ENCODE results near the gene HYAL3. TPM values are rescaled to one million over a fixed set of nuclear protein-coding genes. Genes with fewer than 3 reads are reported as not detected.

The HYAL3 gene
- total RNA-seq, 2 donors from 2014 or later: 0.99 to 2.3 TPM

GRCh38 chr3:50330330-50330729 is 31.1 kb upstream of the HYAL3 start:
- H3K36me3 ChIP-seq (replicated peaks in 1 of 2; ENCODE audit: insufficient read depth in 1 of 2, low read depth in 2 of 2): peaks cover 7 to 23% of the 10 kb centered on the region in 2 donors
- ATAC-seq: no peak
- WGBS, 2 donors: 91 to 95% methylated on average over 4 to 10 of the region's 10 CpGs

DNA sequence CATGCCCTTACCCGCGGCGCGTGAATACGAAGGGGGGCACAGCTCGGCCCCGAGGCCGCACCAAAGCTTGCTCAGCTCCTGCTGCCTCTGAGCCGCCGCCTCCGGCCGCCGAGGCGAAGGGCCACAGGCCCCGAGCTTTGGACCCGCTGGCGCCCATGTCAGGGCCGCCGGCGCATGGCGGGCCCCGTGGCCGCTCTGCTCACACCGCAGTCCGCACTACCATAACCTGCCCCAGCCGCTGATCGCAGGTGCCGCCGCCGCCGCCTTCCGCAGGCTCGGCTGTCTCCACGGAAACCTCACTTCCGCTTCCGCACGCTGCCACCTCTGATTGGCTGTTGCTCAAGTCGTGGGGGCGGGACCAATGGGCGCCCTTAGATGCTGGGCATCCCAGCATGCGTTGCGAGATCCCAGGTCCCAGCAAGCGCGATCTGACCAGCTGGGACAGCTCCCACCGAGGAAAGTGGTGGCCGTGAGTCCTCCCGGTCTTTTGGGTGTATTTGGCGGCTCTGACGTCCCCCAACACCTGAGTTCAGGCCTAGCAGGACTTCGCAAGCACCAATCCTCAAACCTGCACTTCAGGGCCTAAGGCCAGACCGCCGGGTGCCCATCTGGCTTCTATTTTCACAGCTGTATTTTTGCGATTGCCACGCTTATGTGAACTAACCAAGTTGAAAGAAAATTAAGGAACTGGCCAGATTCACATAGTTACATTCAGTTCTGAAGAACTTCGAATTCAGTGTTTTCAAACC is 28.9 kb upstream of the HYAL3 start, which contains the start of gene TUSC2:
TSS of gene TUSC2 (minus strand) at position 281 of the 749 bp plus-strand sequence. CDS start at position 157, 124 bp downstream.
- Histone ChIP-seq H3K36me3 (replicated peaks in 1 of 2; ENCODE audit: insufficient read depth in 1 of 2, low read depth in 2 of 2) (peaks cover 7 to 23% of the 10 kb centered on the region in 2 donors), H3K27me3 (no peaks in the 10 kb centered on the region), H3K4me1 (peaks cover 42% of the 10 kb centered on the region), H3K9me3 (no peaks in the 10 kb centered on the region), H3K27ac (peak within 1 kb of the TSS; percentile 50 to 94 (median 76)), H3K4me3 (peak within 1 kb of the TSS; percentile 90 to 91)
- TF ChIP-seq CTCF (IDR thresholded peaks at IDR 0.05): peak in 1 of 7 experiments; percentile 8
- TF ChIP-seq POLR2A (IDR thresholded peaks at IDR 0.05): peak; percentile 72 to 87 (median 86)
- ATAC-seq: peak; percentile 97
- intact Hi-C loops (cut with DNase I): no loop called here
- WGBS, 2 donors: 1 to 4% methylated on average over 5 to 54 of the region's 55 CpGs
- DNase-seq: peak; percentile 99

More at GRCh38 chr3:50330330-50330729, 31.1 kb upstream of the HYAL3 start:
- H3K9me3 ChIP-seq: no peaks in the 10 kb centered on the region
- peaks cover 55% of the 10 kb centered on the region for H3K4me1 ChIP-seq
- intact Hi-C loops (cut with DNase I): no loop called here
- no peaks in the 10 kb centered on the region for H3K27me3 ChIP-seq
- no peak overlapping the region for H3K27ac ChIP-seq
- DNase-seq: no peak
- H3K4me3 ChIP-seq: no peak overlapping the region
- no peak for TF ChIP-seq CTCF (IDR thresholded peaks at IDR 0.05)
- TF ChIP-seq POLR2A (IDR thresholded peaks at IDR 0.05): no peak

GRCh38 chr3:50327129-50327528 is 27.9 kb upstream of the HYAL3 start:
- intact Hi-C loops (cut with DNase I): no loop called here
- TF ChIP-seq POLR2A (IDR thresholded peaks at IDR 0.05) (no peak), CTCF (IDR thresholded peaks at IDR 0.05) (no peak)
- no peaks in the 10 kb centered on the region for H3K27me3 ChIP-seq
- peak overlapping the region in 1 of 2 donors; percentile 90 for H3K4me3 ChIP-seq
- 53 to 60% methylated on average over 3 to 4 of the region's 4 CpGs for WGBS, 2 donors
- no peak for ATAC-seq
- no peak for DNase-seq
- peaks cover 47% of the 10 kb centered on the region for H3K4me1 ChIP-seq
- peaks cover 7 to 23% of the 10 kb centered on the region in 2 donors for H3K36me3 ChIP-seq (replicated peaks in 1 of 2; ENCODE audit: insufficient read depth in 1 of 2, low read depth in 2 of 2)
- no peaks in the 10 kb centered on the region for H3K9me3 ChIP-seq
- H3K27ac ChIP-seq: peak overlapping the region in 2 of 4 donors; percentile 73 to 78

DNA sequence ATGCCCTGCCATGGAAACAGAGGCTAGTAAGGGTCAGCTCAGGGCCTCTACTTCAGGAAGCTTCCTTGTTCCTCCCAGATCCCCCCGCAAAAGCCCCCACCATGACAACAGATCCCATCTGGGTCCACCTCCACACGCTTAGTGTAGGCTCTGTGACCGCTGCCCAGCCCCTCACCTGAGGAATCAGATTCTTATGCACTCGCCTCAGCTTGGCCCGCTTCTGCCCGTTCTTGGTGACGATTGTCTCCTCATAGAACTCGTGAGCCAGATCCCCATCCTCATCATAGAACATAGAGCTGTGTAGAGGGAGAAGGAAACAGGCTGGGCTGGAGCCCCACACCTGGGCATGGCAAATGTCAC is 27.0 kb upstream of the HYAL3 start:
- TF ChIP-seq POLR2A (IDR thresholded peaks at IDR 0.05) (no peak), CTCF (IDR thresholded peaks at IDR 0.05) (no peak)
- DNase-seq (no peak), ATAC-seq (no peak)
- Histone ChIP-seq H3K9me3 (no peaks in the 10 kb centered on the region), H3K4me1 (peaks cover 52% of the 10 kb centered on the region), H3K27me3 (no peaks in the 10 kb centered on the region), H3K27ac (no peak overlapping the region), H3K4me3 (no peak overlapping the region), H3K36me3 (replicated peaks in 1 of 2; ENCODE audit: insufficient read depth in 1 of 2, low read depth in 2 of 2) (peaks cover 7 to 15% of the 10 kb centered on the region in 2 donors)
- intact Hi-C loops (cut with DNase I): no loop called here
- WGBS, 2 donors: 73 to 82% methylated on average over 8 of the region's 8 CpGs
